Adipose tissue (tissue), 3 donors: ENCODE results near the gene KCNT1. TPM values are rescaled to one million over a fixed set of nuclear protein-coding genes. Genes with fewer than 3 reads are reported as not detected.

Experiments
- H3K27ac ChIP-seq: one replicate; pipeline ENCODE4 v1.5.1; 2013; ENCODE audit warnings: low read depth, low read length
- WGBS, 3 donors: extraction: QIAGEN DNeasy Blood & Tissue Kit; methylation state at CpG; one replicate each; pipeline ENCODE4 v1.1.7; 2013; 5-methylcytosine and 5-hydroxymethylcytosine counted together
- polyA plus RNA-seq, 3 donors: library from polyadenylated mRNA; stranded (reverse); fragments of 200-250 nt; gene quantifications; one replicate each; pipeline ENCODE4 v1.2.3, GENCODE V29; 2013
- donor health status: healthy with polysubstance abuse.
- donor health status: Bipolar disorder and iron deficiency.
- donor health status: healthy.

Gene KCNT1
- polyA plus RNA-seq, 3 donors, result 0.09 to 1.0 (median 0.34) TPM

DNA sequence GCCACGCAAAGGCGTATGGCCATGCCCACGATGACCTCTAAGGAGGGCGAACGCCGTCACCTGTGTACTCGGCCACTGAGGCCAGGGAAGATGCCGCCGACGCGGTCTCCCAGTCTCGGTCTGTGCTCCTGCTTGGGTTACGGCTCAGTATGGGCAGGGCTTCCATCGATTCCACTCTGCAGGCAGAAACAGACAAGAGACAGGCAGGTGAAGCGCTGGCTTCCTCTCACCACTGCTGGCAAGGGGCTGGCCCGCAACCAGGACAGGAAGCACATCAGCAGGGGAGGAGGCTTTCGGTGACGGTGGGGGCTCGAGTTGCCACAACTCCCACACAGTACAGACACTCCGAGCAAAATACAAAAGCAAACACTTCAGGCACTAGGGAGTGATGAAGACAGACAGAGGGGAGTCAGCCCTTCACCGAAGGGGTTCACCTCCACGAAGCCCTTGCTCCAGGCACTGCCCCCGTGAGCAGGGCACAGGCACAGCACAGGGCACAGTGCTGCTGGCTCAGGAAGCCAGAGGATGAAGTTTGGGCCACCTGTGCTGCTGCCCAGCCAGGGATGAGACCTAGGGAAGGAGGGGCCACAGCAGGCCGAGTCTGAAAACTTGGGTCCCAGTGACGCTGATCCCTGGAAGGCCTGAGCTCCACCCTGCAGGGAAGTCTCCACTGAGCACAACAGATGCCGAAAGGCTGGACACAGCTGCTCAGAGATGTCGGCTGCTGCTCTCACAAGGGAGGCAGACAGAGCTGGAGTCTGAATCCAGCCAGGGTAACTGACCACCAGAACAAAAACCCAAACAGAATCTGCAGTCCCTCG lies 114.1 kb downstream of the KCNT1 start:
- 89 to 90% (median 89%) methylated on average over 28 of the region's 28 CpGs for WGBS, 3 donors
- H3K27ac ChIP-seq, result no peak overlapping the region

DNA sequence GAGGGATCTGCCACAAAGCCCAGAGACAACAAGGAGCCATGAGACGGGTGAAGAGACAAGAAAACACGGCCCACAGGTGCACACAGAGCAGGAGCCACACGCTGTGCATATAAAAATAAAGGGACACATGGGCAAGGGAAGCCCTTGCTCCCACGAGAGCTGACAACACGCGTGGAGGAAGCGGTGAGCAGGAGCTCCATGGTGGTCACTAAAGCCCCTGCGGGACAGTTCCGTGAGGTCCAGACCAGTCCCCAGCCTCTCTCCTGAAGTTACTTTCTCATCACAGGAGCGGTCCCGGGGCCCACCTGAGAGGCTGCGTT lies 114.6 kb downstream of the KCNT1 start:
- no peak overlapping the region for H3K27ac ChIP-seq
- WGBS, 3 donors, result 92 to 98% (median 93%) methylated on average over 12 of the region's 12 CpGs

DNA sequence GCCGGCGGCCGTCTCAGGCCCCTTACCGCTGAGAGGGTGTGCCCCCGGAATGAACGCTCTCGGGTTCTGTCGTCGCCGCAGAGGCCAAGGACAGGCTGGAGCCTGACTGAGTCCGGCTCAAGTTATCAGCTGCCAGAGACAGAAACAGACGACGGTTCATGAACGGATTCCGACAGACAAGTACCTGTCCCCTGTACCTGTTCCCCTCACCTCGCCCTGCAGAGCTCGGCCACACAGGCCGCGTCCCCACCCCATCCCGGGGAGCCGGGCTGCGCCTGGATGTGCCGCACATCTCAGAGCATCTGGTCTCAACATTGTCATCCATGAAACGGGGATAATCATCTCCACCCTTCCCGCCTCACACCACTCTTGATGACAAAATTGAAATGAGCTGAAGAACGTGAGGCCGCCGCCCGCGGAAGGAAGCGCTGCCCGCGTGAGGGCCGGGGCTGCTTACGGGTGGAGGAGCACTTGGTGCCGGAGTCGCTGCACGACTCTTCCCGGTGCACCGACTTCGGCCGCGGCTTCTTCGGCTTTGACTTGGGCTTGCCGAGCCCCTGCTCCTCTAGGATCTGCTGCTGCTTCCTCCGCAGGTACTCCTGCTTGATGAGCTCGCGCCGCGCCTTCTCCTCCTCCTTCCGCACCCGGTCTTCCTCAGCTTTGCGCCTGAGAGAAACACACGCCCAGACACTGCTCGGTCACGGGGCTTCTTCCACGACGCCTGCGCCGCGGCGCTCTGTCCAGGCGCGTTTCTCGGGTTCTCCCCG lies 116.1 kb downstream of the KCNT1 start:
- WGBS, 3 donors, result 97% methylated on average over 66 of the region's 66 CpGs
- no peak overlapping the region for H3K27ac ChIP-seq

GRCh38 chr9:135818718-135819475 lies 116.9 kb downstream of the KCNT1 start:
- 97% methylated on average over 41 to 43 of the region's 43 CpGs for WGBS, 3 donors

DNA sequence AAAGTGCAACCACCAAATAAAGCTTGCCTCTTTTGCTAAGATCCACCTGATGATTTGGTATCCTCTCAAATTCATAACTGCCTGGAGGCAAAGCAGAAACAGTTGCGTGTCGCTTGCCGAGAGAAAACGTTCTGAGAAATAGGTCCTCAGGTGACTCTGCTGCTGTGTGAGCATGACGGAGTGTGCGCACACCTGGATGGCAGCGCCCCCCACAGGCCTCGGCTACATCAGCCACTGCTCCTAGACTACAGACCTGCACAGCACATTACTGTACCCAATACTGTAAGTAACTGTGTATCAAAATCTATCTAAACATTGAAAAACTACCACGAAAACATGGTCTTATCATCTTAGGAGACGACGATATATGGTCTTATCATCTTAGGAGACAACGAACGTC lies 117.9 kb downstream of the KCNT1 start:
- 89 to 95% (median 90%) methylated on average over 13 of the region's 13 CpGs for WGBS, 3 donors
- no peak overlapping the region for H3K27ac ChIP-seq

More at GRCh38 chr9:135818718-135819475, 116.9 kb downstream of the KCNT1 start:
- H3K27ac ChIP-seq, result no peak overlapping the region

DNA sequence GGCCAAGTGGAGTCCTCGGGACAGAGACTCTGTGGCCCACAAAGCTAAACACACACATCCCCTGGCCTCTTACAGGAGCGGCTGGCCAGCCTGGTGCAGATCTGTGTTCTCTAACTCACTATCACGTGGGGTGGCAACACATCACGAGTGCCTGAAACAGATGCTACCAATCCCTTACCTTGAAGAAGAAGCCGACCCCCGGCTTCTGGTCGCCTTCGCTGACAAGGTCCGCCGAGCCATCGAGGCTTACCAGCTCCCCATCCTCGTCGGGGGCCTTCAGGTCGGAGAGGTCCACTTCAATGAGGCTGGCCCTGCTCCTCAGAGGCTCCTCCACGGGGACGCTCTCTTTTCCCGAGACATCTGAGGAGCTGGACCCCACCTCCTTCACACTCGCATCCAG lies 118.7 kb downstream of the KCNT1 start:
- WGBS, 3 donors, result 95 to 98% (median 97%) methylated on average over 18 of the region's 18 CpGs
- H3K27ac ChIP-seq, result no peak overlapping the region

GRCh38 chr9:135821116-135821515 lies 119.1 kb downstream of the KCNT1 start:
- no peak overlapping the region for H3K27ac ChIP-seq
- WGBS, 3 donors, result 93 to 97% (median 95%) methylated on average over 20 of the region's 20 CpGs

- 96 to 97% (median 96%) methylated on average over 27 of the region's 27 CpGs for WGBS, 3 donors
- no peak overlapping the region for H3K27ac ChIP-seq
These were observed 119.9 kb downstream of the KCNT1 start for GRCh38 chr9:135821733-135822373.

DNA sequence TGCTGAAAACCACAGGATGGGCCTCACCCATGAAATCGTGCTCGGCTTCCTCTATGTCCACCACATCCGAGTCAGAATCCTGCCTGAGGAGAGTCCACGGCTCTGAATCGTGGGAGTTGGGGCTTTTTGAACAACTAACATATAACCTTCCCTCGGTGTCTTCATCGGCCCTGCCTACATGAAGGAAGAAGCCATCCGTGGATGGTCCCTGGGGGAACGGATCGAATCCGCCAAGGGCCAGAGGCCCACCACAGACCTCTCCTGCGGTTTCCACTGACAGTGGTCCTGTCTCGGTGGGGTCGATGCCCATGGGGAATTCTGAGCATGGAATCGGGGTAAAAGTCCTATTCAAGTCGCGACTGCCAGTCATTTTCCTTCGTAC lies 120.4 kb downstream of the KCNT1 start:
- 92 to 95% (median 93%) methylated on average over 18 of the region's 18 CpGs for WGBS, 3 donors
- H3K27ac ChIP-seq, result no peak overlapping the region

DNA sequence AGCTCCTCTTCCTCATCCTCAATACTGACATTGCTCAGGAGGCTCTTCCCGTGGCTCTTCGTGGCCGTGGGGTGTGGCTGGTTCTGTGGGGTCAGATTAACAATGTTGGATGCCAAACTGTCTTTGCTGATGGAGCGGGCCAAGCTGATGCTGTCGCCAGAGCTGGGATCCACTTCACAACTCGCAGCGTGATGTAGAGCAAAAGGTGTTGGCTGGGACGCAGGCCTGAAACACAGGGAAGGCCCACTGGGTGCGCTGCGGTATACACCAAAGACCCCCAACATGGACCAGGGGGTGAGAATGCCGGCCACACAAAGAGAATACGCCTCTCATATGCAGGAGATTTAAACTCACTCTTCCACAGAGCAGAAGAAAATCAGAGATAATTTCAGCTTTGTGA lies 121.1 kb downstream of the KCNT1 start:
- 91 to 93% (median 92%) methylated on average over 12 of the region's 12 CpGs for WGBS, 3 donors

GRCh38 chr9:135825435-135826187 lies 123.6 kb downstream of the KCNT1 start:
- WGBS, 3 donors, result 90 to 95% (median 91%) methylated on average over 25 of the region's 25 CpGs
- no peak overlapping the region for H3K27ac ChIP-seq

More for the DNA sequence above, 121.1 kb downstream of the KCNT1 start:
- H3K27ac ChIP-seq, result no peak overlapping the region

DNA sequence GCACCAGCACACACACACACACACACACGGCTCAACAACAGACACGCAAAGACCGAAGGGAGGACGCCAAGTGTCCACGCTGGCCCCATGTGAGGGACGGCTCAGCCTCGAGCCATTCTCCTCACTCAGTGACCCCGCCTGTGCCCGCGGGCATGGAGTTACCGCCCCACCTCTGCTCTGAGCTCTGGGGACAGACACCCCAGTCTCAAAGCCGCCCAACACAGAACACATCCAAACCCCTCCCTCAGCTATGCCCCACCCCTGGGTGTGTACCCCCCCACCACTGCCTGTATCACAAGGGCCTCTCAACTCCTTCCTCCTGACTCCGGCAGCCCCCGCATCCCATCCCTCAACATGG lies 124.2 kb downstream of the KCNT1 start:
- WGBS, 3 donors, result 96 to 97% (median 96%) methylated on average over 14 of the region's 14 CpGs
- no peak overlapping the region for H3K27ac ChIP-seq

GRCh38 chr9:135827301-135827700 lies 125.3 kb downstream of the KCNT1 start:
- no peak overlapping the region for H3K27ac ChIP-seq
- WGBS, 3 donors, result 94 to 96% (median 95%) methylated on average over 12 of the region's 12 CpGs

- WGBS, 3 donors, result 97 to 98% (median 97%) methylated on average over 13 of the region's 13 CpGs
- no peak overlapping the region for H3K27ac ChIP-seq
These were observed 126.0 kb downstream of the KCNT1 start for GRCh38 chr9:135827866-135828580.

DNA sequence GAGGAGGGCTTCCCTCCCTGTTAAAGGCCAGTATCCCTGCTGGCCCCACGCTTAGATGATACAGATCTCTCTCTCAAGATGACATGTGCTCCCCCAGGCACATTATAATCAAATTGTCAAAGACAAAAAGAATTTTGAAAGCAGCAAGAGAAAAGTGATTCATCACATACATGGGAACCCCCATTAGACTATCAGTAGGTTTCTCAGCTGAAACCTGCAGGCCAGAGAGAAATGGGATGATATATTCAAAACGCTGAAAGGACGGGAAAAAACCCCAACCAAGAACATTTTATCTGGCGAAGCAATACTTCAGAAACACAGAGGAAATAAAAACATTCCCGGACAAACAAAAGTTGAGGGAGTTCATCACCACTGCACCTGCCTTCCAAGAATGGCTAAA lies 126.7 kb downstream of the KCNT1 start:
- WGBS, 3 donors, result 95 to 99% (median 97%) methylated on average over 5 of the region's 5 CpGs
- no peak overlapping the region for H3K27ac ChIP-seq

DNA sequence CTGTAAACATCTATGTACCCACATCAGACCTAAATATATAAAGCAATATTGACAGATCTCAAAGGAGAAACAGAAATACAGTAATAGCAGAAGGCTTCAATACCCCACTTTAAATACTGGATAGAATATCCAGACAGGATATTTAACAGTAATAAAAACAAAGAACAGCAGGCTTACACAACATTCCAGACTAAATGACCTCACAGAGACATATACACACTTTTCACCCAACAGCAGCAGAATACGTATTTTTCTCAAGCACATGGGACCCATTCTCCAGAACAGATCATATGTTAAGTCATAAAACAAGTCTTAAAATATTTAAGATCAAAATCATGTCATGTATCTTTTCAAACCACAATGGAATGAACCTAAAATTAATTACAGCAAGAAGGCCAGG lies 128.5 kb downstream of the KCNT1 start:
- 89 to 94% (median 90%) methylated on average over 1 of the region's 1 CpG for WGBS, 3 donors
- H3K27ac ChIP-seq, result no peak overlapping the region

- no peak overlapping the region for H3K27ac ChIP-seq
- 88 to 91% (median 88%) methylated on average over 3 of the region's 3 CpGs for WGBS, 3 donors
These were observed 131.9 kb downstream of the KCNT1 start for GRCh38 chr9:135833864-135834263.
